WTC11 (cell line): ENCODE results near the gene VPS25. TPM values are rescaled to one million over a fixed set of nuclear protein-coding genes. Genes with fewer than 3 reads are reported as not detected.

Source experiments
- ATAC-seq: fragments of 200-7000 bp; cut with Tn5 transposase; 2 replicates; pipeline ENCODE4 v1.10.0; 2021; ENCODE audit warnings: mild to moderate bottlenecking, moderate library complexity
- CTCF ChIA-PET: fragments of 300-600 bp; sonication (Branson Sonifier 250); formaldehyde crosslinking; loops from one replicate; lab custom pipeline; 2021; ENCODE audit warnings: antibody characterized with exemption; lab: Charles Lee
- POLR2A ChIA-PET: fragments of 350-600 bp; sonication (Branson Sonifier 250); formaldehyde crosslinking; loops from one replicate; lab custom pipeline; 2021; ENCODE audit warnings: antibody characterized with exemption; lab: Charles Lee
- DNase-seq: peaks from one replicate; pipeline ENCODE4 v3.0.0; 2021; ENCODE audit warnings: low spot score
- H3K27ac Mint-ChIP-seq: 2 replicates; pipeline ENCODE4 v1.8.0; 2021; ENCODE audit warnings: mixed read lengths
- H3K27me3 Mint-ChIP-seq: 2 replicates; pipeline ENCODE4 v1.8.0; 2021; ENCODE audit warnings: low read depth, mild to moderate bottlenecking, moderate library complexity, mixed read lengths
- H3K36me3 Mint-ChIP-seq: 2 replicates; pipeline ENCODE4 v1.8.0; 2021; ENCODE audit warnings: mixed read lengths
- H3K4me1 Mint-ChIP-seq: 2 replicates; pipeline ENCODE4 v1.8.0; 2022; ENCODE audit warnings: mixed read lengths
- H3K4me3 Mint-ChIP-seq: 2 replicates; pipeline ENCODE4 v1.8.0; 2021; ENCODE audit warnings: mild to moderate bottlenecking, moderate library complexity, mixed read lengths
- H3K9me3 Mint-ChIP-seq: 2 replicates; pipeline ENCODE4 v1.8.0; 2021; ENCODE audit warnings: mixed read lengths
- ARID4B ChIP-seq: sonication (generic); formaldehyde crosslinking; IDR thresholded peaks from 2 replicates; pipeline ENCODE4 v1.8.0; 2023; ENCODE audit warnings: missing genetic modification reagents, mild to moderate bottlenecking, borderline replicate concordance
- ATF3 ChIP-seq: sonication (generic); formaldehyde crosslinking; conservative IDR thresholded peaks from 2 replicates; pipeline ENCODE4 v1.8.1; 2022; ENCODE audit warnings: mild to moderate bottlenecking, missing genetic modification reagents
- EMX1 ChIP-seq: fragments of 250-450 bp; sonication (Bioruptor Pico); IDR thresholded peaks from 2 replicates; pipeline ENCODE4 v1.8.0; 2021; ENCODE audit warnings: mild to moderate bottlenecking
- FOXJ3 ChIP-seq: sonication (generic); formaldehyde crosslinking; IDR thresholded peaks from 2 replicates; pipeline ENCODE4 v1.9.0; 2021; ENCODE audit warnings: missing genetic modification reagents, mild to moderate bottlenecking, borderline replicate concordance
- GRHL2 ChIP-seq: fragments of 250-450 bp; sonication (Bioruptor Pico); IDR thresholded peaks from 2 replicates; pipeline ENCODE4 v1.8.0; 2022; ENCODE audit warnings: mild to moderate bottlenecking, moderate library complexity; ENCODE audit not compliant: insufficient replicate concordance, severe bottlenecking
- ZBTB21 ChIP-seq: sonication (generic); formaldehyde crosslinking; IDR thresholded peaks from 2 replicates; pipeline ENCODE4 v1.8.1; 2023; ENCODE audit warnings: mild to moderate bottlenecking, missing genetic modification reagents, borderline replicate concordance
- ZNF263 ChIP-seq: sonication (generic); formaldehyde crosslinking; IDR thresholded peaks from 2 replicates; pipeline ENCODE4 v1.8.1; 2022; ENCODE audit warnings: low read depth, mild to moderate bottlenecking, moderate library complexity, missing genetic modification reagents
- ZNF281 ChIP-seq: sonication (generic); formaldehyde crosslinking; IDR thresholded peaks from 2 replicates; pipeline ENCODE4 v1.8.0; 2023; ENCODE audit warnings: mild to moderate bottlenecking, missing genetic modification reagents
- total RNA-seq: library from RNA; stranded (reverse); gene quantifications from 3 replicates; pipeline ENCODE4 v1.2.3, GENCODE V29; 2021
- TF ChIP-seq, protein P1 (sequence below): fragments of 250-450 bp; sonication (Bioruptor Pico); IDR thresholded peaks from 2 replicates; pipeline ENCODE4 v1.9.0; 2021; ENCODE audit warnings: mild to moderate bottlenecking, borderline replicate concordance
- TF ChIP-seq, protein P2 (sequence below): fragments of 250-450 bp; sonication (Bioruptor Pico); conservative IDR thresholded peaks from 2 replicates; pipeline ENCODE4 v1.9.0; 2021; ENCODE audit warnings: mild to moderate bottlenecking
- TF ChIP-seq, protein P3 (sequence below): sonication (generic); formaldehyde crosslinking; IDR thresholded peaks from 2 replicates; pipeline ENCODE4 v1.8.0; 2023; ENCODE audit warnings: missing genetic modification reagents
- TF ChIP-seq, protein P4 (sequence below): sonication (generic); formaldehyde crosslinking; IDR thresholded peaks from 2 replicates; pipeline ENCODE4 v1.8.1; 2022; ENCODE audit warnings: low read depth, mild to moderate bottlenecking, moderate library complexity, missing genetic modification reagents, borderline replicate concordance

Gene VPS25
- total RNA-seq, 1 experiment from 2014 or later, result 98.6 TPM

DNA sequence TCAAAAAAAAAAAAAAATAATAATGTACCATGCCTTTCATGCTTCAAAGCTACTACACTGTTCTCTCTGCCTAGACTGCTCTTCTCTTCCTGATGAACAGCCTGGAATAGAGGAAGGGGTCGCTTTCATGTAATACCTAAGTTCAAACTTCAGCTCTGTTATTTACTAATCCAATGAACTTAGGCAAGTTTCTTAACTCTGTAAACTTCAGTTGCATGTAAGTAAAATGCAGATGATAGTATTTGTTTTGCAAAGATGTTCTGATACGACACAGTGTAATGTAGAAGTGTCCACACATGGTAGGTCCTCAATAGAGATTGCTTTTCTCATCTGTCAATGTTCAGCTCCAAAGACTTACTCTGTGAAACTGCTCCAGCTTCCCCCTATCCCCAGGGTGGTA, 18.7 kb downstream of the VPS25 start (continued):
- TF ChIP-seq, protein P1, sequence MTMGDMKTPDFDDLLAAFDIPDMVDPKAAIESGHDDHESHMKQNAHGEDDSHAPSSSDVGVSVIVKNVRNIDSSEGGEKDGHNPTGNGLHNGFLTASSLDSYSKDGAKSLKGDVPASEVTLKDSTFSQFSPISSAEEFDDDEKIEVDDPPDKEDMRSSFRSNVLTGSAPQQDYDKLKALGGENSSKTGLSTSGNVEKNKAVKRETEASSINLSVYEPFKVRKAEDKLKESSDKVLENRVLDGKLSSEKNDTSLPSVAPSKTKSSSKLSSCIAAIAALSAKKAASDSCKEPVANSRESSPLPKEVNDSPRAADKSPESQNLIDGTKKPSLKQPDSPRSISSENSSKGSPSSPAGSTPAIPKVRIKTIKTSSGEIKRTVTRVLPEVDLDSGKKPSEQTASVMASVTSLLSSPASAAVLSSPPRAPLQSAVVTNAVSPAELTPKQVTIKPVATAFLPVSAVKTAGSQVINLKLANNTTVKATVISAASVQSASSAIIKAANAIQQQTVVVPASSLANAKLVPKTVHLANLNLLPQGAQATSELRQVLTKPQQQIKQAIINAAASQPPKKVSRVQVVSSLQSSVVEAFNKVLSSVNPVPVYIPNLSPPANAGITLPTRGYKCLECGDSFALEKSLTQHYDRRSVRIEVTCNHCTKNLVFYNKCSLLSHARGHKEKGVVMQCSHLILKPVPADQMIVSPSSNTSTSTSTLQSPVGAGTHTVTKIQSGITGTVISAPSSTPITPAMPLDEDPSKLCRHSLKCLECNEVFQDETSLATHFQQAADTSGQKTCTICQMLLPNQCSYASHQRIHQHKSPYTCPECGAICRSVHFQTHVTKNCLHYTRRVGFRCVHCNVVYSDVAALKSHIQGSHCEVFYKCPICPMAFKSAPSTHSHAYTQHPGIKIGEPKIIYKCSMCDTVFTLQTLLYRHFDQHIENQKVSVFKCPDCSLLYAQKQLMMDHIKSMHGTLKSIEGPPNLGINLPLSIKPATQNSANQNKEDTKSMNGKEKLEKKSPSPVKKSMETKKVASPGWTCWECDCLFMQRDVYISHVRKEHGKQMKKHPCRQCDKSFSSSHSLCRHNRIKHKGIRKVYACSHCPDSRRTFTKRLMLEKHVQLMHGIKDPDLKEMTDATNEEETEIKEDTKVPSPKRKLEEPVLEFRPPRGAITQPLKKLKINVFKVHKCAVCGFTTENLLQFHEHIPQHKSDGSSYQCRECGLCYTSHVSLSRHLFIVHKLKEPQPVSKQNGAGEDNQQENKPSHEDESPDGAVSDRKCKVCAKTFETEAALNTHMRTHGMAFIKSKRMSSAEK, result no peak
- TF ChIP-seq ARID4B (CRISPR knock-in tag) (no peak), EMX1 (no peak)

DNA sequence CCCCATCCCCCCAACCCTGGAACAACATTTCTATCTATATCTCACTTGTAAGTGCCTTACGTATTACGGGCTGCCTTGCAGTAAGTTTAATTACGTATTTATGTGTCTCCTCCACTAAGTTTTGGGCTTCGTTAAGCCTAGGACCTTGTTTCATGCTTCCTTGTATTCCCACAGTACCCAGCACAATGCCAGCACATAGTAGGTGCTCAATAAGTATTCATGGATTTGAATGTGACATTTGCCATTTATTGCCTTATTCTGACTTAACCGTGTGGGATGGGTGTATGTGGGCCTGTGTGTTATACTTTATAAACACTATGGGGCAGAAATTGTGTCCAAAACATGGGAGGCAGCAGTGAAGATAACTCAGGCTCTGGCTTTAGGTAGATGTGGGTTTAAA, 19.3 kb downstream of the VPS25 start:
- no peak overlapping the region for H3K27ac Mint-ChIP-seq
- H3K27me3 Mint-ChIP-seq, result peaks cover 29% of the 10 kb centered on the region
- H3K4me3 Mint-ChIP-seq, result no peak overlapping the region
- ATAC-seq (no peak), DNase-seq (no peak)
- H3K36me3 Mint-ChIP-seq, result peaks cover 4% of the 10 kb centered on the region; the same call in 1 of the 2 replicates
- ChIA-PET POLR2A (no interaction called here), CTCF (no interaction called here)
- TF ChIP-seq ATF3 (no peak), FOXJ3 (CRISPR knock-in tag) (no peak), ZBTB21 (no peak), GRHL2 (CRISPR knock-in tag) (no peak), ZNF281 (CRISPR knock-in tag) (no peak), ZNF263 (CRISPR knock-in tag) (no peak)
- TF ChIP-seq, protein P2, sequence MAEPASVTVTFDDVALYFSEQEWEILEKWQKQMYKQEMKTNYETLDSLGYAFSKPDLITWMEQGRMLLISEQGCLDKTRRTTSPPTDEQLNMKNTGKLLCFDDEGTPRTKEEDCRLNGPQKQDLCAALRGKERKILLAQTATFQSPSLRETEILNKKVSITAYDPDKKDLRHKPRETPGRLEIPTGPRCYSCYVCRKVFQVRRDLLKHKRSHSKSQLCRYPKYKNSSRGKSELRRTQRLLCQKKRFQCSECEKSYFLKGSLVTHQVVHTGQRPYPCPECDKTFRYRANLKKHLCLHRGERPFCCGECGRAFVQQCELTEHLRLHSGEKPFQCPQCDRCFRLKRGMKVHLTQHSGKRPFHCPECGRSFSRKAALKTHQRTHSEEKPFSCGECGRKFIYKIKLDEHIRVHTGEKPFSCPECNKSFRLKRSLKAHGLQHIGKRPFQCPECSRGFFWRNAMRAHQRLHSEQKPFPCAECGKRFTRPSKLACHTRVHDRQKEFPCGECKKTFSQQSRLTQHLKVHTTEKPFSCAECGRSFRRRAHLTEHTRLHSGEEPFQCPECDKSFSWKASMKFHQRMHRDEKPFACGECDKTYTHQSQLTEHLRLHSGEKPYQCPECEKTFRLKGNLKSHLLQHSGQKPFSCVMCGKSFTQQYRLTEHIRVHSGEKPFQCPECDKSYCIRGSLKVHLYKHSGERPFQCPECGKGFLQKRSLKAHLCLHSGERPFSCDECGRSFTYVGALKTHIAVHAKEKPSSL (CRISPR knock-in tag), result no peak
- TF ChIP-seq, protein P3, sequence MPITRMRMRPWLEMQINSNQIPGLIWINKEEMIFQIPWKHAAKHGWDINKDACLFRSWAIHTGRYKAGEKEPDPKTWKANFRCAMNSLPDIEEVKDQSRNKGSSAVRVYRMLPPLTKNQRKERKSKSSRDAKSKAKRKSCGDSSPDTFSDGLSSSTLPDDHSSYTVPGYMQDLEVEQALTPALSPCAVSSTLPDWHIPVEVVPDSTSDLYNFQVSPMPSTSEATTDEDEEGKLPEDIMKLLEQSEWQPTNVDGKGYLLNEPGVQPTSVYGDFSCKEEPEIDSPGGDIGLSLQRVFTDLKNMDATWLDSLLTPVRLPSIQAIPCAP (CRISPR knock-in tag), result no peak
- TF ChIP-seq, protein P4, sequence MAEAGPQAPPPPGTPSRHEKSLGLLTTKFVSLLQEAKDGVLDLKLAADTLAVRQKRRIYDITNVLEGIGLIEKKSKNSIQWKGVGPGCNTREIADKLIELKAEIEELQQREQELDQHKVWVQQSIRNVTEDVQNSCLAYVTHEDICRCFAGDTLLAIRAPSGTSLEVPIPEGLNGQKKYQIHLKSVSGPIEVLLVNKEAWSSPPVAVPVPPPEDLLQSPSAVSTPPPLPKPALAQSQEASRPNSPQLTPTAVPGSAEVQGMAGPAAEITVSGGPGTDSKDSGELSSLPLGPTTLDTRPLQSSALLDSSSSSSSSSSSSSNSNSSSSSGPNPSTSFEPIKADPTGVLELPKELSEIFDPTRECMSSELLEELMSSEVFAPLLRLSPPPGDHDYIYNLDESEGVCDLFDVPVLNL (CRISPR knock-in tag), result no peak
- H3K4me1 Mint-ChIP-seq, result peaks cover 2% of the 10 kb centered on the region; the same call in 1 of the 2 replicates
- no peaks in the 10 kb centered on the region for H3K9me3 Mint-ChIP-seq
